ENCODE measurements around the gene RLBP1. TPM values are rescaled to one million over a fixed set of nuclear protein-coding genes. Genes with fewer than 3 reads are reported as not detected.
A peak's percentile ranks its signal among the peaks of the same experiment; 100 is the strongest.

The RLBP1 gene
- total and polyA plus RNA-seq, 2 experiments from 2014 or later = not detected

GRCh38 chr15:89244574-89244903 is 23.2 kb upstream of the RLBP1 start (continued):
- TF ChIP-seq REST (IDR thresholded peaks at IDR 0.05; ENCODE audit: unreplicated experiment) = no peak

GRCh38 chr15:89243691-89244573 is 22.6 kb upstream of the RLBP1 start, which contains the start of gene FANCI:
FANCI (plus strand) TSS chr15:89243979; CDS start chr15:89247648, 3,669 bp downstream.
- DNase-seq (ENCODE audit: low spot score) (peak; percentile 99), ATAC-seq (peak; percentile 95)
- Histone ChIP-seq H3F3A (replicated peaks; ENCODE audit: low read depth) (no peaks in the 10 kb centered on the region), H3K9me2 (ENCODE audit: insufficient read depth) (peaks cover 3% of the 10 kb centered on the region; the same call in 1 of the 2 replicates), H3K4me3 (peak within 1 kb of the TSS; percentile 99), H3K27ac (ENCODE audit: low read depth) (peak within 1 kb of the TSS; percentile 67), H4K20me1 (replicated peaks; ENCODE audit: insufficient read depth) (peaks cover 17% of the 10 kb centered on the region; the same call in 1 of the 2 replicates), H3K36me3 (ENCODE audit: insufficient read depth) (peaks cover 17% of the 10 kb centered on the region), H3K4me2 (peak within 1 kb of the TSS; percentile 100), H3K4me1 (ENCODE audit: insufficient read depth) (peaks cover 22% of the 10 kb centered on the region; the same call in 1 of the 2 replicates), H3K79me2 (replicated peaks; ENCODE audit: insufficient read depth) (peaks cover 47% of the 10 kb centered on the region), H2AFZ (peak within 1 kb of the TSS; percentile 100), H3K27me3 (ENCODE audit: insufficient read depth) (no peaks in the 10 kb centered on the region; the same call in 1 of the 2 replicates)
- peak within 1 kb of the TSS; percentile 99 for H3K4me3 Mint-ChIP-seq
- H3K4me1 Mint-ChIP-seq = peaks cover 22% of the 10 kb centered on the region
- peaks cover 14% of the 10 kb centered on the region for H3K9me3 Mint-ChIP-seq
- peak within 1 kb of the TSS; percentile 88 for H3K27ac Mint-ChIP-seq
- H3K36me3 Mint-ChIP-seq (ENCODE audit: low read depth) = peaks cover 25% of the 10 kb centered on the region
- TF ChIP-seq CREB1 (CRISPR knock-in tag; IDR thresholded peaks at IDR 0.05; ENCODE audit: low read depth) (peak; percentile 45; the same call in 1 of the 2 replicates), ETS1 (IDR thresholded peaks at IDR 0.05) (peak; percentile 69), CTCF (conservative IDR thresholded peaks at IDR 0.05; ENCODE audit: low read depth in 2 of 2) (peak; percentile 43 to 87), ZNF462 (CRISPR knock-in tag; IDR thresholded peaks at IDR 0.05) (no peak), POLR2AphosphoS5 (IDR thresholded peaks at IDR 0.05; ENCODE audit: low read depth) (peak; percentile 80), JUNB (IDR thresholded peaks at IDR 0.05; ENCODE audit: unreplicated experiment) (no peak)
- peaks cover 19% of the 10 kb centered on the region for H3K27me3 Mint-ChIP-seq (ENCODE audit: insufficient read depth, low read depth, poor library complexity)
